Measurements from ENCODE around the gene TMEM175.

Gene TMEM175

GRCh38 chr4:948101-948935 is 16.1 kb downstream of the TMEM175 start:
- DNase-seq = no peak

GRCh38 chr4:948936-949300 is 16.7 kb downstream of the TMEM175 start:
- DNase-seq = no peak

- no peak for DNase-seq
Observed at GRCh38 chr4:949656-950055, 17.4 kb downstream of the TMEM175 start.

GRCh38 chr4:950136-951020 is 18.1 kb downstream of the TMEM175 start:
- DNase-seq = no peak

- no peak for DNase-seq
Observed at GRCh38 chr4:951186-951585, 18.9 kb downstream of the TMEM175 start.

GRCh38 chr4:951594-952468 is 19.6 kb downstream of the TMEM175 start:
- no peak for DNase-seq

- DNase-seq = no peak
Observed at GRCh38 chr4:952881-953573, 20.8 kb downstream of the TMEM175 start.

- DNase-seq = no peak
Observed at GRCh38 chr4:953574-953915, 21.3 kb downstream of the TMEM175 start.

GRCh38 chr4:954211-955020 is 22.2 kb downstream of the TMEM175 start:
- no peak for DNase-seq

- DNase-seq = no peak
Observed at GRCh38 chr4:955161-955921, 23.1 kb downstream of the TMEM175 start.

GRCh38 chr4:955931-956381 is 23.7 kb downstream of the TMEM175 start:
- DNase-seq = no peak

GRCh38 chr4:956531-957230 is 24.4 kb downstream of the TMEM175 start:
- DNase-seq = no peak

- DNase-seq = no peak
Observed at GRCh38 chr4:957231-957580, 24.9 kb downstream of the TMEM175 start.

- no peak for DNase-seq
Observed at GRCh38 chr4:957581-958313, 25.5 kb downstream of the TMEM175 start.

GRCh38 chr4:958314-958665 is 26.0 kb downstream of the TMEM175 start:
- no peak for DNase-seq

- no peak for DNase-seq
Observed at GRCh38 chr4:958696-959337, 26.6 kb downstream of the TMEM175 start.

- DNase-seq = no peak
Observed at GRCh38 chr4:959338-960139, 27.3 kb downstream of the TMEM175 start.

- DNase-seq = no peak
Observed at GRCh38 chr4:960140-960635, 27.9 kb downstream of the TMEM175 start.
